SK-N-MC (cell line): Measurements from ENCODE around the gene PLVAP.

Experiments used
- DNase-seq: peaks from one replicate; pipeline ENCODE4 v3.0.0-alpha.2; 2011; ENCODE audit warnings: low read depth, low spot score
- H3K27ac ChIP-seq: fragments of 200-600 bp; sonication (generic); 2 replicates; pipeline ENCODE4 v1.5.1; 2016; ENCODE audit warnings: mixed run types
- H3K36me3 ChIP-seq: fragments of 200-600 bp; sonication (generic); 2 replicates; pipeline ENCODE4 v1.6.1; 2017; ENCODE audit warnings: antibody characterized with exemption, low read length, mixed read lengths; ENCODE audit not compliant: insufficient read depth
- H3K4me3 ChIP-seq: fragments of 200-600 bp; sonication (generic); 2 replicates; pipeline ENCODE4 v1.5.1; 2016
- H3K9ac ChIP-seq: fragments of 200-600 bp; sonication (generic); 2 replicates; pipeline ENCODE4 v1.8.0; 2017; ENCODE audit warnings: mixed run types, mixed read lengths; ENCODE audit not compliant: insufficient read length
- H3K9me3 ChIP-seq: fragments of 200-600 bp; sonication (generic); 2 replicates; pipeline ENCODE4 v1.6.1; 2017; ENCODE audit warnings: low read depth, mild to moderate bottlenecking, antibody characterized with exemption, low read length, moderate library complexity, mixed read lengths
- EZH2 ChIP-seq: fragments of 200-600 bp; sonication (generic); IDR thresholded peaks from one replicate; pipeline ENCODE4 v1.6.1; 2017; ENCODE audit warnings: antibody characterized with exemption
- FOXP2 ChIP-seq: optimal IDR thresholded peaks from 2 replicates; pipeline ENCODE3; 2011; ENCODE audit warnings: mild to moderate bottlenecking, moderate library complexity; ENCODE audit not compliant: insufficient read depth; ENCODE audit errors: extremely low read length, control extremely low read depth
- POLR2AphosphoS5 ChIP-seq: IDR thresholded peaks from 2 replicates; pipeline ENCODE4 v1.6.1; 2012; ENCODE audit warnings: mild to moderate bottlenecking, low read depth, low read length, borderline replicate concordance

PLVAP gene

DNA sequence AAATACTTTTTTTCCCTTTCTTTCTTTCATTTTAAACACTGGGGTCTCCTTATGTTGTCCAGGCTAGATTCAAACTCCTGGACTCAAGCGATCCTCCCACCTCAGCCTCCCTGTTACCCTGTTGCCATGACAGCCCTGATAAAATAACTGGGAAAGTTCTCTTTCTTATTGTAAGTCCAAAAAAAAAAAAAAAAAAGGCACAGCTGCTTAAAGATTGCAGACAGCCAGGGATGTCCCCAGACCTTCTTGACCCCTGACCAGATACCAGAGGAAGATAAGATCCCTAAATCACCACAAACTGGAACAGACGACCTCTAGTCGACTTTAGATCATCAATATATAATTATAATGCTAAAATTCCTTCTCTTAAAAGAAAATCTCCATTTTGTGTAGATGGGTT lies 41.6 kb upstream of the PLVAP start:
- Histone ChIP-seq H3K27ac (peak overlapping the region; percentile 83; the same call in 1 of the 2 replicates), H3K9me3 (no peaks in the 10 kb centered on the region), H3K36me3 (peaks cover 3% of the 10 kb centered on the region; the same call in 1 of the 2 replicates), H3K9ac (peak overlapping the region; percentile 74), H3K4me3 (peak overlapping the region; percentile 98)
- TF ChIP-seq FOXP2 (no peak), EZH2 (no peak), POLR2AphosphoS5 (no peak)
- no peak for DNase-seq

DNA sequence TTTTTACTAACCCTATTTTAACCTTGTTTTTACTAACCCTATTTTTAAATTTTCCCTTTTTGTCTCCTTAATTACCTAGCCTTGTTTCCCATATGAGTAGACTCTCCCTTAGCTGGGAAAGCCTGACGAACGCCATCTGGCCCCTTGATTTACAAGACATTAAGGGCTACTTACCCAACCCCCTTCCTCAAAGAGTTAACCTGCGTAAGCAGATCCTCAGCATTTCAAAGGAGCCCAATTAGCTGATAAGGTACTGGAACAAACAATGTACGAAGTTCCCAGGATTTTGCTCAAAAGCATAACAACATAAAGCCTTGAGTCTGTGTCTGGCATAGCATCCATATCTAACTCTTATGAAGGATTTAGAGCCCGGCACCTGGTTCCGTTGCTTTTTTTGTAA lies 38.0 kb upstream of the PLVAP start:
- TF ChIP-seq EZH2: no peak
- no peak for TF ChIP-seq FOXP2
- TF ChIP-seq POLR2AphosphoS5: no peak
- H3K9ac ChIP-seq: no peak overlapping the region
- no peak overlapping the region for H3K27ac ChIP-seq

DNA sequence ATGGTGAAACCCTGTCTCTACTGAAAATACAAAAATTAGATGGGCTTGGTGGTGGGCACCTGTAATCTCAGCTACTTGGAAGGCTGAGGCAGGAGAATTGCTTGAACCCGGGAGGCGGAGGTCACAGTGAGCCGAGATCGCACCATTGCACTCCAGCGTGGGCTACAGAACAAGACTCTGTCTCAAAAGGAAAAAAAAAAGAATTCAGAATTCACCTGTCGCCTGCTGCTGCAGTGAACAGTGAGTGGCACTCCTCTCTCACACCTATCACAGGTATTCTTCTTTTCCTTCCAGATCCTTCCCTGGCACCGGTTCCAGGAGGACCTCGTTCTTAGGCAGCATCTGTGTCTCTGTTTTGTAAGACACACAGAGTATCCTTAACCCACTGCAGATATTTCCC lies 37.0 kb upstream of the PLVAP start:
- TF ChIP-seq POLR2AphosphoS5 (no peak), FOXP2 (no peak), EZH2 (no peak)
- H3K4me3 ChIP-seq: no peak overlapping the region
- no peaks in the 10 kb centered on the region for H3K9me3 ChIP-seq
- no peaks in the 10 kb centered on the region for H3K36me3 ChIP-seq
- DNase-seq: no peak
- H3K27ac ChIP-seq: no peak overlapping the region
- H3K9ac ChIP-seq: no peak overlapping the region

More for the DNA sequence above, 38.0 kb upstream of the PLVAP start:
- Histone ChIP-seq H3K36me3 (no peaks in the 10 kb centered on the region), H3K4me3 (no peak overlapping the region), H3K9me3 (no peaks in the 10 kb centered on the region)
- no peak for DNase-seq

- no peak overlapping the region for H3K9ac ChIP-seq
- no peaks in the 10 kb centered on the region for H3K9me3 ChIP-seq
- no peaks in the 10 kb centered on the region for H3K36me3 ChIP-seq
- TF ChIP-seq FOXP2 (no peak), EZH2 (no peak), POLR2AphosphoS5 (no peak)
- no peak overlapping the region for H3K27ac ChIP-seq
- H3K4me3 ChIP-seq: no peak overlapping the region
- DNase-seq: no peak
These were observed 34.7 kb upstream of the PLVAP start for GRCh38 chr19:17411801-17412200.

GRCh38 chr19:17409990-17410389 lies 32.8 kb upstream of the PLVAP start:
- Histone ChIP-seq H3K36me3 (no peaks in the 10 kb centered on the region), H3K9me3 (no peaks in the 10 kb centered on the region), H3K9ac (no peak overlapping the region), H3K27ac (no peak overlapping the region), H3K4me3 (no peak overlapping the region)
- DNase-seq: no peak
- TF ChIP-seq FOXP2 (no peak), POLR2AphosphoS5 (no peak), EZH2 (no peak)

DNA sequence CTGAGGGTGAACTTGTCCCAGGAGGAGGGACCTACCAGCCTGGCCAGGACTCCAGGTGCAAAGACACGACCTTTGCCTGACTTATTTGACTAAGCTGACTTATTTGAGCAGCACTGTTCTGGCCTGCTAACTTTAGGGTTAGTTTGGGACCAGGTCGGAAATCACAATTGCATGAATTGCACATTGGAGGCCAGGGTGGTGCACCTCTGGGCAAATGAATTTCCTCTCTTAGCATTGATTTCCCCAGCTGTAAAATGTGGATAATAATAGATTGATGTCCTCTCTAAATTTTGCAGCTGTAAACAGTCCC lies 29.7 kb upstream of the PLVAP start:
- Histone ChIP-seq H3K4me3 (no peak overlapping the region), H3K36me3 (no peaks in the 10 kb centered on the region), H3K27ac (no peak overlapping the region), H3K9me3 (no peaks in the 10 kb centered on the region), H3K9ac (no peak overlapping the region)
- TF ChIP-seq EZH2 (no peak), FOXP2 (no peak), POLR2AphosphoS5 (no peak)
- no peak for DNase-seq

DNA sequence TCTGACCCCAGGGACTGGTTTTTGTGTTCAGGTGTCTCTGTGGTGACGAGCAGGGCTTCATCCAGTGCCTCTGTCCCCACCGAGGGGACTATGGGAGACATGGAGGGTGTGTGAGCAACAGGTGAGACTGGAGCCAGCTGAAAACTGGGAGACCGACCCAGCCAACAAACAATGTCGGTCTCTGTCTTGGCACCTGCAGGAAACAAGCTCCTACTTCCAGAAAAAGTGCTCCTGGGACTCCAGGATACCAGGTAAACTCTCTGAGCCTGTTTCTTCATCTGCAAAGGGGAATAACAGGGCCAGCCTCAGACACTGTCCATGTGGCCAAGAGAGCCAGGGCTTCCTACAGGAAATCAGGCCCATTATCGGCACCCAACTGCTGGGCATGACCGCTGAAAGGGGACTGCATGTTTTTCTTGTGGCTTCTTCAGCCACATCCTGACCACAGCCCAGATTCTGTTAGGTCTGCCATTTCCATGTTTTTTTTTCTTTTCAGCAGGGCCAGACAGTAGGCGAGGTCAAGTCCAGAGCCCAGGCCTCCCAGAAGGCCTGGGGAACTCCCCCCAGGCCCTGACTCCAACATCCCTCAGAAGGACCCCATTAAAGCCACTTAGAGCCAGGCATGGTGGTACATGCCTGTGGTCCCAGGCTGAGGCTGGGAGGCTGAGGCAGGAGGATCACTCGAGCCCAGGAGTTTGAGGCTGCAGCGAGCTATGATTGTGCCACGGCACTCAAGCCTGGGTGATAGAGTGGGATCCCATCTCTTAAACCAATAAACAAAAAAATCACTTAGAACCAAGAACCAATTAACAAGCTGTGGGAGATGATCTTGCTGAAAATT lies 29.1 kb upstream of the PLVAP start:
- H3K36me3 ChIP-seq: no peaks in the 10 kb centered on the region
- TF ChIP-seq POLR2AphosphoS5 (no peak), FOXP2 (no peak), EZH2 (no peak)
- no peaks in the 10 kb centered on the region for H3K9me3 ChIP-seq
- H3K9ac ChIP-seq: no peak overlapping the region
- H3K4me3 ChIP-seq: no peak overlapping the region
- peak overlapping the region; percentile 25; the same call in 1 of the 2 replicates for H3K27ac ChIP-seq
- DNase-seq: no peak

GRCh38 chr19:17405250-17406045 lies 28.3 kb upstream of the PLVAP start, which contains the start of gene BST2:
TSS of gene BST2 (minus strand) at chr19:17405630. CDS start at chr19:17405575, 55 bp downstream.
- DNase-seq: no peak
- peak within 1 kb of the TSS; percentile 25; the same call in 1 of the 2 replicates for H3K27ac ChIP-seq
- no peak for TF ChIP-seq FOXP2
- no peak for TF ChIP-seq EZH2
- TF ChIP-seq POLR2AphosphoS5: no peak
- H3K4me3 ChIP-seq: no peak within 1 kb of the TSS; the same call in 1 of the 2 replicates
- H3K9me3 ChIP-seq: no peaks in the 10 kb centered on the region
- no peaks in the 10 kb centered on the region for H3K36me3 ChIP-seq
- H3K9ac ChIP-seq: no peak within 1 kb of the TSS
